ENCODE data around the gene AATK. TPM values are rescaled to one million over a fixed set of nuclear protein-coding genes. Genes with fewer than 3 reads are reported as not detected.

The AATK gene
- total and polyA plus RNA-seq, 2 of the 4 experiments (the other 2 are of a cell fraction): under 0.01 to 0.21 TPM

DNA sequence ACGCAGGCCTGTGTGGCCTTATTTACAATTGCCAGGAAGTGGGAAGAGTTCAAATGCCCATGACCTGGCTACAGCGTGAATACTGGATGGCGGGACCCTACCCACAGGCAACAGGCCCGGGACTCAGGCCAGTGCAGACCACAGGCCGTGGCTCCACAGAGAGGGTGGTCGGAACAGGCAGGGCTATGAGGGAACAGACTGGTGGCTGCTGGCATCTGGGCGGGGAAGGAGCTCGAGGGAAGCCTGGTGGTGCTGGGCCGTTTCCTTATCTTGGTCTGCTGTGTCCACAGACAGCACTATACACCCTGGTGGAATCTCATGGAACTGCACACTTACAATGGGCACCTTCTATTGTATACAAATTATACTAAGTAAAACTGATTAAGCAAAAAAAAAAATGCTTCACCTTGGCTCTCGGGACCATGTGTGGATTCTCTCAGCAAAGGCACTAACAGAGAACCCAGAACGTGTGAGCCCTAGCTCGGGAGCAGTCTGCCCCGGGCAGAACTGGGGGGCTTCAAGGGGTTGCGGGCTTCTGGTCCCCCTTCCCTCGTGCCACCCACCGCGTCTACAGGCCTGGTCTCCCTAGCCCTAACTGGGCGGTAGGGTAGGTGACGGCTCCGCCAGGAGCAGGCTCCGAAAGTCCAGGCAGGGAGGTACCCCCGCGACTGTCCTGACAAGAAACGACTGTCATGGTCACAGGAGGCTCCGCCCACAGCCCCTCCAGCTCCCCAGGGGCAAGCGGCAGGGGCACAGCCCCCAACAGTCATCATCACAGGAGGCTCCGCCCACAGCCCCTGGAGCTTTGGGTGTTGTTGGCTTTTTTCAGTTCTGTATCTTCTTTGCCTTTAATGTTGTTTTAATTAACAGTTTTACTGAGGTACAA, 34.9 kb upstream of the AATK start:
- no peak overlapping the region for H2BK120ac ChIP-seq (ENCODE audit: low read depth, low read length)
- H2BK15ac ChIP-seq (ENCODE audit: low read depth, low read length): no peak overlapping the region
- H3K9me1 ChIP-seq (ENCODE audit: insufficient read depth, low read length): no peaks in the 10 kb centered on the region
- H3K27ac ChIP-seq (ENCODE audit: insufficient read depth, low read length): no peak overlapping the region
- DNase-seq (peak; percentile 72), ATAC-seq (ENCODE audit: low read depth) (peak; percentile 100)
- H3K56ac ChIP-seq (ENCODE audit: extremely low read depth, insufficient read depth, low read length): no peak overlapping the region
- peak overlapping the region; percentile 22 for H2AK9ac ChIP-seq (replicated peaks; ENCODE audit: low read depth, low read length, poor library complexity)
- peak overlapping the region; percentile 78 for H2AFZ ChIP-seq (replicated peaks; ENCODE audit: low read length, poor library complexity)
- H3K79me1 ChIP-seq (ENCODE audit: low read depth in 1 of 2, low read length in 2 of 2): no peaks in the 10 kb centered on the region
- H2BK20ac ChIP-seq (ENCODE audit: low read depth, low read length): no peak overlapping the region
- POLR2A ChIA-PET (ENCODE audit: unreplicated experiment): no interaction called here
- H3K4me1 ChIP-seq (ENCODE audit: control insufficient read depth, insufficient read depth, low read length): no peaks in the 10 kb centered on the region
- no peak overlapping the region for H4K5ac ChIP-seq (ENCODE audit: low read depth, low read length)
- no peak overlapping the region for H3K4me3 ChIP-seq (ENCODE audit: insufficient read depth, low read depth, low read length)
- TF ChIP-seq MXI1 (IDR thresholded peaks at IDR 0.05; ENCODE audit: borderline replicate concordance, low read depth, low read length): no peak
- TF ChIP-seq SMC3 (IDR thresholded peaks at IDR 0.05; ENCODE audit: low read depth, low read length): peak; percentile 58
- TF ChIP-seq MAZ (IDR thresholded peaks at IDR 0.05; ENCODE audit: borderline replicate concordance, low read depth, low read length): no peak
- TF ChIP-seq MAFK (IDR thresholded peaks at IDR 0.05; ENCODE audit: low read depth, low read length): peak; percentile 3; the same call in 1 of the 2 replicates
- no peak for TF ChIP-seq CEBPB (IDR thresholded peaks at IDR 0.05; ENCODE audit: low read depth, low read length)
- TF ChIP-seq RAD21 (IDR thresholded peaks at IDR 0.05; ENCODE audit: low read length): peak; percentile 55
- no peak for TF ChIP-seq RFX5 (IDR thresholded peaks at IDR 0.05; ENCODE audit: low read depth, low read length)
- TF ChIP-seq CHD1 (IDR thresholded peaks at IDR 0.05; ENCODE audit: low read depth, low read length): no peak
- TF ChIP-seq CTCF (conservative IDR thresholded peaks at IDR 0.05; ENCODE audit: low read depth, low read length): peak; percentile 65
- TF ChIP-seq, protein P1, sequence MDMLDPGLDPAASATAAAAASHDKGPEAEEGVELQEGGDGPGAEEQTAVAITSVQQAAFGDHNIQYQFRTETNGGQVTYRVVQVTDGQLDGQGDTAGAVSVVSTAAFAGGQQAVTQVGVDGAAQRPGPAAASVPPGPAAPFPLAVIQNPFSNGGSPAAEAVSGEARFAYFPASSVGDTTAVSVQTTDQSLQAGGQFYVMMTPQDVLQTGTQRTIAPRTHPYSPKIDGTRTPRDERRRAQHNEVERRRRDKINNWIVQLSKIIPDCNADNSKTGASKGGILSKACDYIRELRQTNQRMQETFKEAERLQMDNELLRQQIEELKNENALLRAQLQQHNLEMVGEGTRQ (IDR thresholded peaks at IDR 0.05; ENCODE audit: low read depth, low read length): no peak
- TF ChIP-seq NFE2L2 (IDR thresholded peaks at IDR 0.05; ENCODE audit: low read depth, low read length): no peak
- H3K36me3 ChIP-seq (ENCODE audit: control insufficient read depth, insufficient read depth, low read length): peaks cover 4% of the 10 kb centered on the region
- no peaks in the 10 kb centered on the region for H3K27me3 ChIP-seq (ENCODE audit: control insufficient read depth, insufficient read depth, low read length)
- intact Hi-C loops (cut with micrococcal nuclease) (loop anchor here (1.0 kb wide), 1 partner anchor 59 kb away; no protein-coding TSS in a partner anchor), in situ Hi-C loops (cut with MboI; ENCODE audit: low sequenced_read_pairs) (no loop called here), dilution Hi-C loops (cut with HindIII; ENCODE audit: low sequenced_read_pairs, unreplicated experiment) (no loop called here)
- H3K9me3 ChIP-seq (ENCODE audit: control insufficient read depth, insufficient read depth, low read length): no peaks in the 10 kb centered on the region
- BruUV-seq (replicated peaks): no TSS peak
- H3K4ac ChIP-seq (ENCODE audit: low read depth, low read length): no peak overlapping the region
- H3K14ac ChIP-seq (replicated peaks; ENCODE audit: low read depth, low read length): no peak overlapping the region
- no peak overlapping the region for H2BK5ac ChIP-seq (ENCODE audit: low read depth, low read length, poor library complexity, severe bottlenecking)
- H2AK5ac ChIP-seq (ENCODE audit: low read depth, low read length): no peak overlapping the region
- H3K23ac ChIP-seq (ENCODE audit: low read depth, low read length): no peak overlapping the region
- H3K9ac ChIP-seq (ENCODE audit: low read depth, low read length): no peak overlapping the region
- peaks cover 5% of the 10 kb centered on the region; the same call in 1 of the 2 replicates for H4K20me1 ChIP-seq (ENCODE audit: insufficient read depth, low read length)
- H3K4me2 ChIP-seq (ENCODE audit: low read depth, low read length): no peak overlapping the region
- H3K18ac ChIP-seq (ENCODE audit: low read depth, low read length): no peak overlapping the region
- no peak overlapping the region for H4K8ac ChIP-seq (ENCODE audit: low read depth in 2 of 2, low read length in 2 of 2)
- H4K91ac ChIP-seq (ENCODE audit: insufficient read depth, low read depth, low read length): no peak overlapping the region
- CTCF ChIA-PET: interaction anchor here (0.6 to 1.0 kb wide), 4 partner anchors 9 to 416 kb away, joined by 3 to 4 read pairs (median 3); no protein-coding TSS in a partner anchor
- WGBS, 2 experiments (ENCODE audit: extremely low coverage in 2 of 2, insufficient read length in 1 of 2): 96% methylated on average over 5 of the region's 27 CpGs; no CpG with 5 or more reads in 1 of the 2 experiments

Measured in IMR-90 (cell line).